Activated T-cell treated with anti-CD3 and anti-CD28 coated beads, Interleukin-2, amount 50 U/mL, for 1 hour (primary cell): Measurements from ENCODE around the gene C2CD2.

ENCODE experiments used
- DNase-seq: peaks from one replicate; pipeline ENCODE4 v3.0.0-alpha.2; 2020

Gene C2CD2

GRCh38 chr21:41859297-41859980, 94.4 kb downstream of the C2CD2 start:
- no peak for DNase-seq

DNA sequence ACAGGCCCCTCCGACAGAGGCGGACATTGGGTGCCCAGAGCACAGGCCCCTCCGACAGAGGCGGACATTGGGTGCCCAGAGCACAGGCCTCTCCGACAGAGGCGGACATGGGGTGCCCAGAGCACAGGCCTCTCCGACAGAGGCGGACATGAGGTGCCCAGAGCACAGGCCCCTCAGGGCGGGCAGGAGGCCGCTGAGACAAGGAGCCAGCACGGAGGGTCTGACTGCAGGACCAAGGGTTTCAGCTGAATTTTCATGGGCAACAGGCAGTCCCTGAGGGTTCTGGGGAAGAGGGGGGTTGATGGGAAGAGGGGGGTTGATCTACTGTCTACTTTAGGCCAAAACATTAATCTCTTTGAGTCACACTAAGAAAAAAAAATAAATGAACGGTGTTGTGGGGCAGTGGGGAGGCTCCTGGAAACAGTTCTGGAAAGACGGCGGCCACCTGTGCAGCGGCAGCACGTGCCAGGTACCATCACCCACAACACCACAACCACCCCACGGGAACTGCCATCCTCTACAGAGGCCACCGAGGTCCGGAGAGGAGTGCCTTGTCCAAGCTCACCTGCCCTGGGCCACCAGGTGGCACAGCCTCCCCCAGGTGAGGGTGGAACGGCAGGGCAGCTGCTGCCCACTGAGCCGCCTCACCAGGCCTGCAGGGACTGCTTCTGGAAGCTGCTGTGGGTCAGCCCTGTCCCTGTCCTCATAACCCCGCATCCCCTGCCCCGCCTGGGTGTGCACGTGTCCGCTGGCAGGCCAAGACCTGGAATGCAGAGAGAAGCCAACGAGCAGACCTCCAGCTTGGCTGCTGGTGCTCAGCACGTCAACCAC, 95.1 kb downstream of the C2CD2 start:
- DNase-seq = no peak

DNA sequence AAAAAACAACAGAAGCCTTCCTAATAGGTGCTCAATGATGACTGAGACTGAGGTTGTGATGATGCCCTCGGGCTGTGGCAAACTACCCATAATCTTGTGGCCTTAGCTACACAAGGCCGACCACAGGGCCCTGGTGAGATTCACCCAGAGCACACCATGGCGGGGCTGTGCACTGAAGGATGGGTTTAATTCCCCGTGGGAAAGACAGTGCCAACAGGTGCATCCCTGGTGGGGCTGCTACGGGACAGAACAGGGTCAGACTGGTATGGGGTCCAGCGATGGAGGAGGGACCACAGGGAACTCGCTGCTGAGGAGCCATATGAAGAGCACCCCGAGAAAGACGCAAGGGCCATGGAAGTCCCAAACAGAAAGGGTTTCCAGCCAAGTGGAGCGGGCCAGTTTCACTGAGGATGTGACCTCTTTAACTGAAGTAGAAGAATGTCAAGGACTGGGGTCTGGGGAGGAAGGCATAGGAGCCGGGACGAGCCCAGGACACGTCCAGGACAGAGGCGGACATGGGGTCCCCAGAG, 96.0 kb downstream of the C2CD2 start:
- DNase-seq = no peak

DNA sequence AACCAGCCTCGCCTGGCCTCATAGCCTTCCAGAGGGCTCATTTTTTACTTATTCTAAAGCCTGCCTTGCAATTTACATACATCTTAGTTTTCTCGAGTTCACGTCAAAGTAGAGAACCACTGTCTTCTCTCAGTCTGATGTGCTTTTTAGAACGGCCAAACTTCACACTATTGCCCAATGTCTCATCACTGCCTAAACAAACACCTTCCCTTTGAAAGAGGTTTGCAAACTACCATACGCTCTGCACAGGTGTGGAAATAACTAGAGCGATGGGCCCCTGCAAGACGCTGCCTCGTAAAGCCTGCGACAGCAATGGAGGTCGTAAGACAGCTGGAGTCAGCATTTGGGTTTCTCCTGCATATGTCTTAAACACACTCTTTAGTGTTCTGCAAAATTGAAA, 97.2 kb downstream of the C2CD2 start:
- DNase-seq = no peak

GRCh38 chr21:41854426-41854995, 99.3 kb downstream of the C2CD2 start:
- DNase-seq = no peak

GRCh38 chr21:41852929-41853320, 100.9 kb downstream of the C2CD2 start:
- DNase-seq = no peak

DNA sequence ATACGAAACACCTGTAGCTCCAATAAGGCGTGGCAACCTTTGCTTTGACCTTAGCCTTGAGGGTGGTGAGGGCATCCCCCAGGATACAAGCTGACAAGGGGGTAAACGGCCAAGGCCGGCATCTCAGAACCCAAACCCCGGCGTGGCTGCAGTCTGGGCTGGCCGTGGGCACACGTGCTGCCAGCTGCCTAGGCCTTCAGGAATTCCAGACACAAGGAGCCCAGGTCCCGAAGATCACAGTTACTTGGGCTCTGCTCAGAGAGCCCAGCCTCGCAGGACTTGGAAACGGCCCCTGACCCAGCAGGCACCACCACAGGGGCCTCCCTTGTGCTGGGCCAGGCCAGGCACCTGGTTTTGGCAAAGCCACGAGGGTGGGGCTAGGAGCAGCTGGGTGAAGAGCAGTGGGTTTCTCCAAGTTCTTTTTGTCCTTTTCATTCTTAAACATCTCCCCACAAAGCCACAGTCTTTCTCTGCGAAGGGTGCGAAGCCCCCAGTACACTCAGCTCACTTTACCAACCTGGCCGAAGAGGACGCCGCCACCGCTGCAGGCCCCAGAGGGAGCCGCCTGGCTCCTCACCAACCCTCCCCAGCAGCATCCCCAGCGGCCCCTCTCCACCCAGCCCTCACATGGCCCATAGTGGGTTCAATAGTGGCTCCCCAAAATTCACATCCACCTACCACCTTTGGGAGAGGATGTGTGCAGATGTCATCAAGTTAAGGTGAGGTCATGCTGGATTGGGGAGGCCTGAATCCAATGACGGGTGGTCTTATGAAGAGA, 101.5 kb downstream of the C2CD2 start:
- DNase-seq = no peak

DNA sequence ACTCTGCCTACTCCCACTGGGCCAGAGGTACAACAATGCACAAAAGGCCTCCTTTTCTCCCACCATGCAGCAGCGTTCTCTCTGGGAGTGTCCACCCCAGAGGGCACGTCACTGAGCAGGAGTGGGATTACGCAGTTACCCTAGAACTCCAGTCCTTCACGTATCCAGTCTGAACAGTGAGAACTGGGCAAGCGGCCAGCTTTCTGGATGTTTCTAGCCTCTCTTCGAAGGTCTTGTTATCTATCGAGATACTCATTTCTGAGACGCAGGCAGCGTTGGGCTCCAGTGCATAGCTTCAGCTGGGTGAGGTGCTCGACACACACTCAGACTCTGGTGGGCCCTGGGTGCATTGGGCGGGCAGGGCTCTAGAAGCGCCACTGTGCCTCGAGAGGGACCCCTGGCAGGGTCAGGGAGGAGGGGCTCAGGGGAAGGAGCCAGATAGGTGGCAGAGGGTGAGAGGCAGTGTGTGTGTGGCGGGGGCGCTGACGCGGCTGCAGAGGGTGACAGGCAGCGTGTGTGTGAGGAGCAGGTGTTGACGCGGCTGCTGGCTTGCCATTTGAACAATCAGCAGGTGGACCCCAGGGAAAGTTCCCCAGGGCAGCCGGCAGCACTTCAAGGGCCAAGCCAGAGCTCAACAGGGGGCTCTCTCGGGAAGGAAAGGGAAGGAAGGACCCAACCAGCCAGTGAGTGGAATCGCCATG, 102.6 kb downstream of the C2CD2 start:
- DNase-seq = no peak

DNA sequence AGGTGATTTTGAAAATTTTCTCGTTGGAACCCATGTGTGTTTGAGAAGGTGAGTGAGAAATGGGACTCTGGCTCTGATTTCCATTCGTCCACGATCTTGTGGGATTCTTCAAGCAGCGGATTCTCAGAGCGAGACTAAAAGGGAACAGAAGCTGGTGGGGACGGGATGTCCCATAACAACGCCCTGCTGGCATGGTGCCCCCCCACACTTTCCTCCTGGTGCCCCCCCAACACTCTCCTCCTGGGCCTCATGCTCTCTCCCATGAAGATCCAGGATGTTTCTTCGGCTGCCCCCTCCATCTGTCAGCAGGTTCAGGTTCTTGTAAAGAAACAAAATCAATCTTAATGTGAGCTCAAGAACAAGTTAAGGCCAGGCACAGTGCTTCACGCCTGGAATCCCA, 103.7 kb downstream of the C2CD2 start:
- DNase-seq = no peak

GRCh38 chr21:41848958-41849580, 104.7 kb downstream of the C2CD2 start:
- no peak for DNase-seq

- no peak for DNase-seq
These were observed 105.3 kb downstream of the C2CD2 start for GRCh38 chr21:41848533-41848932.

- no peak for DNase-seq
These were observed 106.6 kb downstream of the C2CD2 start for GRCh38 chr21:41847066-41847804.

DNA sequence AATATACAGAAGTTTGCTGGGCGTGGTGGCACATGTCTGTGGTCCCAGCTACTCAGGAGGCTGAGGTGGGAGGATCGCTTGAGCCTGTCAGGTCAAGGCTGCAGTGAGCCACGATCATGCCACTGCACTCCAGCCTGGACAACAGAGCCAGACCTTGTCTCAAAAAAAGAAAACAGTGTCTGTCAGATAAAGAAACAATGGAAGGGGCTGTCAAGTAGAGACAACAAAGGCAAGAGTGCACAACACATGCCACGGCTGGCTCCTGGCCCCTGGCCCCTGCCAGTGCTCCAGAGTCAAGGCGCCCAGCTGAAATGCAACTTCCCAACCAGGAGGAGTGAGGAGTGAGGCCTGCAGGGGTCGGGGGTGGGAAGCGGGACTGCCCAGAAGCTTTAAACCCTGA, 107.3 kb downstream of the C2CD2 start:
- DNase-seq = no peak

DNA sequence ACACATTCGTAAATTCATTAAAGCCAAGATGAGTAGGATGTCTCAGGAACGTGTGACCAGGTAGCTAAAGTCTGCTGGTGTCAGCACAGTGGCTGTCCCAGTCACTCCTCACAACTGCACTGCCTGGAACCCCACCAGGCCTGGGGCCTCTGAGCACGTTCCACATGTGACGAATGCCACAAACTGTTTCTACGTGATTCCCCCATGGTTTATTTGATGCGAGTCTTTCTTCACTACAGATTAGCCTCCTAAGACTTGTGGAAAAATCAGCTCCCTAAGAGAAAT, 107.8 kb downstream of the C2CD2 start:
- DNase-seq = no peak

DNA sequence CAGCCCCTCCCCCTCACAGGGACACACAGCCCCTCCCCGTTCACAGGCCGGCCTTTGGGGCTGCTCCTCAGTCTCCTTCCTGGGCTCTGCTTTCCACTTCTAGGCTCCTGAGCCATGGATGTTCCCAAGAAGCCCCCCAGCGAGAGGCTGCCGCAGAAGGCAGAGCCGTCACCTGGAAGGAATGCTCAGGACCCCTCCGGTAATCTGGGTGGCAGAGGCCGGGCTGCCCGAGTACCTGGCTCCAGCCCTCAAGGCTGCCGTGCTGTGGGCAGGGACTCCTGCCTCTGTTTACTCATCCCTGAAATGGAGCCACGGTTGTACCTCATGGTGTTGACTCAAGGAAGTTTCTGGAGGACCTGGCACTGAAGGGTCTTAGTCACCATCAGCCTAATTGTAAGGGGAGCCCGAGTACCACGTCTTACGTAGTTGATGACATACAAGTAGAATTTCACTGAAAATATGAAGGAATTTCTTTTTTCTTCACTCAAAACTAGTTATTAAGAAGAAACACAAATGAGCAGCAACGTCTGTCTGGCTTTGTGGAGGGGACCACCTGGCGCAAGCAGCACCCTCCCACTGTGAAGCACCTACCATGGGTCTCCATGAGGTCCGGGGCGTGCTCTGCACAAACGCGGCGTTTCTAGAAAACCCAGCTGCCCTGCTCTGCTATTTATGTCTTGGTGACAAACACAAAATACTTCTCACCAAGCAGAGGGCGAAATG, 108.3 kb downstream of the C2CD2 start:
- no peak for DNase-seq

DNA sequence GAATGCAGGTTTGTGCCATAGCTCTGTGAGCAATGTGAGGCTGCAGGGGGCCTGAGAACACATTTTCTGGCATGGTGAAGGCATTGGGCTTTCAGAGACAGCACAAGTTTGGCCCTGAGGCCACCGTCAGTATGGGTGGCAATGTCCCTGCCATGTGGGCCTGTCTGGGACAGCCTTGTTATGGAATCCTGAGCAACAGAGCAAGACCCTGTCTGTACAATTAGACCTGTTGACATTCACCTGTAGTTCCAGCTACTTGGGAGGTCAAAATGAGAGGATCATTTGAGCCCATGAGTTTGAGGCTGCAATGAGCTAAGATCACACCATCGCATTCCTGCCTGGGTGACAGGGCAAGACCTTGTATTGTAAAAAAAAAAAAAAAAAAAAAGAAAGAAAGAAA, 110.2 kb downstream of the C2CD2 start:
- DNase-seq = no peak

GRCh38 chr21:41840880-41841279, 112.9 kb downstream of the C2CD2 start:
- no peak for DNase-seq

- DNase-seq = no peak
These were observed 114.3 kb downstream of the C2CD2 start for GRCh38 chr21:41839387-41840000.

DNA sequence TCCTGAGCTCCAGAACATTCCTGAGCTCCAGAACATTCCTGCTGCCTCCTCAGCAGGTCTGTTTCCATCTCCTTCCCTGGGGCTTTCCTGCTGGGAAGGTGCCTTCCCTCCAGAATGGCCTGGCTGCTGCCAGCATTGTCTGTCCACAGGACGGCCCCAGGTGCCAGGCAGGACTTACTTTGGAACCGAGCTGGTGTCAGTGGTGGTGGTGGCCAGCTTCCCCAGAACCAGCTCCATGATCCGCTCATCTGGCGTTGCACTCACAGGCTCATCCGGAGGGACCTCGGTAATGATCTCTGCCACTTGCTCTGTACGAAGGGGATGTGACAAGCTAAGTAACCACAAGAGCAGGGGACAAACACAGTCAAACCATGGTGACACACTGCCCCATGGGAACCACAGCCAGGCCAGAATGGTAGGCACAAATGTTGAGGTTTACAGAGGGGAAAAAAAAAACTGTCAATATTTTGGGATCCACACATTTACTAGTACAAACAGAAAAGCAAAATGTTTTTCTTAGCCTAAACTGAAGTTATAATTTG, 116.0 kb downstream of the C2CD2 start:
- no peak for DNase-seq
